Uterus (tissue), 4 donors: Measurements from ENCODE around the gene TMED10. TPM values are rescaled to one million over a fixed set of nuclear protein-coding genes. Genes with fewer than 3 reads are reported as not detected.

Experiments
- DNase-seq, 2 donors: peaks; one replicate each; pipeline ENCODE4 v3.0.0-alpha.2; 2019 to 2020
- H3K27ac ChIP-seq, 2 donors: fragments of 200-600 bp; sonication (generic); 1 replicate in 1 of 2; 2 replicates in 1 of 2; pipeline ENCODE4 v1.5.1; 2016 to 2018
- H3K27me3 ChIP-seq, 2 donors: fragments of 200-600 bp; sonication (generic); one replicate each; pipeline ENCODE4 v1.5.1; 2018 to 2019; ENCODE audit warnings: control low read depth in 1 of 2
- H3K36me3 ChIP-seq, 2 donors: fragments of 200-600 bp; sonication (generic); one replicate each; pipeline ENCODE4 v1.5.1; 2019; ENCODE audit warnings: control low read depth in 1 of 2
- H3K4me1 ChIP-seq, 2 donors: fragments of 200-600 bp; sonication (generic); one replicate each; pipeline ENCODE4 v1.5.1; 2018 to 2019; ENCODE audit warnings: control low read depth in 1 of 2
- H3K4me3 ChIP-seq, 2 donors: fragments of 200-600 bp; sonication (generic); 1 replicate in 1 of 2; 2 replicates in 1 of 2; pipeline ENCODE4 v1.5.1; 2018 to 2019; ENCODE audit warnings: mild to moderate bottlenecking in 1 of 2
- H3K9me3 ChIP-seq, 2 donors: fragments of 200-600 bp; sonication (generic); one replicate each; pipeline ENCODE4 v1.5.1; 2019; ENCODE audit warnings: control low read depth in 1 of 2
- POLR2A ChIP-seq, 2 donors: fragments of 450-650 bp; IDR thresholded peaks; one replicate each; pipeline ENCODE4 v1.6.1; 2016; ENCODE audit warnings: antibody characterized with exemption in 2 of 2, mild to moderate bottlenecking in 1 of 2, moderate library complexity in 1 of 2
- intact Hi-C: fragments of 100-400 bp; cut with DNase I; formaldehyde crosslinking; loops from one replicate; pipeline ENCODE4 v1.15.1; 2023; ENCODE audit warnings: low total_unique reads
- total RNA-seq, 4 donors: library from RNA; depleted of rRNA in 3 of 4; stranded (reverse); fragments of >200 nt in 3 of 4; gene quantifications; one replicate each; pipeline versions ENCODE4 v1.1.0 to v1.2.4, GENCODE V29; 2014 to 2023
- TF ChIP-seq, protein P1 (sequence below), 4 experiments: fragments of 200-600 bp in 2 of 4; fragments of 450-650 bp in 2 of 4; sonication (generic) in 2 of 4; IDR thresholded peaks; one replicate each; pipeline ENCODE4 v1.5.1; 2016 to 2019; ENCODE audit warnings: antibody characterized with exemption in 4 of 4, mild to moderate bottlenecking in 2 of 4, moderate library complexity in 1 of 4
- donor health status: DM: yes; HTN: yes; CAD: no.

Gene TMED10
- total RNA-seq, 4 donors from 2014 or later = 206 to 389 (median 287) TPM

DNA sequence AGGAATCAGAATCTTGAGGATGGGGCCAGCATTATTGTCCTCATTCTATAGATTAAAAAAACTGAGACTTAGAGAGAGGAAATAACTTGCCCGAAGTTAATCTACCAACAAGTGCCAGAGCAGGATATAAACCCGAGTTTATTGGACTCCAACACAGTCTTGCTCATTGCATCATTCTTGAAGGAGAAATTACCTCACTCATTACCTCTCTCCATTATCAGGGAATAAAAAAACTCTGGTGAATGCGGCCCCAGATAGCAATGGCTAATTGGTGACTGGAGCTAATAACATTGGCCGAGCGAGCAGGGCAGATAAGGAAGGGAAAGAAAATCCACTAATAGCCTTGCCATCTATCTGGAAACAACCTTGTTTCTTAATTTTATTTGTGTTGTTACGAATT is 24.7 kb upstream of the TMED10 start:
- no peaks in the 10 kb centered on the region for H3K4me1 ChIP-seq
- DNase-seq = no peak
- intact Hi-C loops = no loop called here
- H3K36me3 ChIP-seq = no peaks in the 10 kb centered on the region
- H3K4me3 ChIP-seq = no peak overlapping the region
- H3K27ac ChIP-seq = no peak overlapping the region
- TF ChIP-seq POLR2A (IDR thresholded peaks at IDR 0.05) = no peak
- TF ChIP-seq, protein P1, sequence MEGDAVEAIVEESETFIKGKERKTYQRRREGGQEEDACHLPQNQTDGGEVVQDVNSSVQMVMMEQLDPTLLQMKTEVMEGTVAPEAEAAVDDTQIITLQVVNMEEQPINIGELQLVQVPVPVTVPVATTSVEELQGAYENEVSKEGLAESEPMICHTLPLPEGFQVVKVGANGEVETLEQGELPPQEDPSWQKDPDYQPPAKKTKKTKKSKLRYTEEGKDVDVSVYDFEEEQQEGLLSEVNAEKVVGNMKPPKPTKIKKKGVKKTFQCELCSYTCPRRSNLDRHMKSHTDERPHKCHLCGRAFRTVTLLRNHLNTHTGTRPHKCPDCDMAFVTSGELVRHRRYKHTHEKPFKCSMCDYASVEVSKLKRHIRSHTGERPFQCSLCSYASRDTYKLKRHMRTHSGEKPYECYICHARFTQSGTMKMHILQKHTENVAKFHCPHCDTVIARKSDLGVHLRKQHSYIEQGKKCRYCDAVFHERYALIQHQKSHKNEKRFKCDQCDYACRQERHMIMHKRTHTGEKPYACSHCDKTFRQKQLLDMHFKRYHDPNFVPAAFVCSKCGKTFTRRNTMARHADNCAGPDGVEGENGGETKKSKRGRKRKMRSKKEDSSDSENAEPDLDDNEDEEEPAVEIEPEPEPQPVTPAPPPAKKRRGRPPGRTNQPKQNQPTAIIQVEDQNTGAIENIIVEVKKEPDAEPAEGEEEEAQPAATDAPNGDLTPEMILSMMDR (IDR thresholded peaks at IDR 0.05) = no peak
- no peaks in the 10 kb centered on the region for H3K27me3 ChIP-seq
- H3K9me3 ChIP-seq = no peaks in the 10 kb centered on the region

DNA sequence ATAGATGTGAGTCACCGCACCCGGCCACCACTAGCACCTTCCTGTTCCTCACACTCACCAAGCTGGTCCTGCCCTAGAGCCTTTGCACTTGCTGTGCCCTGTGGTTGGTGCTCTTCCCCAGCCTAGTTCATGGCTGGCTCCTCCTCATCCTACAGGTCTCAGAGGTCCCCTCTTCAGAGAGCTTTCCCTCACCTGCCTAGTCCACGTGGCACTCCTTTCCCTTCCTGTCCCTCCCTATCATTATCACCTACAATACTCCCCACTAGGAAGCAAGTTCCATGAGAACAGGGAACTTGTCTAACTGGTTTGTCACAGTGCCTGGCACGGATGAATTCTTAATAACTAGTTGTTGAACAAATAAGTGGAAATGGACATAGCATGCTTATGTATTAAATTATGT is 24.0 kb upstream of the TMED10 start:
- Histone ChIP-seq H3K4me3 (no peak overlapping the region), H3K36me3 (no peaks in the 10 kb centered on the region), H3K9me3 (no peaks in the 10 kb centered on the region), H3K27me3 (no peaks in the 10 kb centered on the region), H3K4me1 (no peaks in the 10 kb centered on the region), H3K27ac (no peak overlapping the region)
- no peak for TF ChIP-seq POLR2A (IDR thresholded peaks at IDR 0.05)
- no peak for DNase-seq
- intact Hi-C loops = no loop called here

DNA sequence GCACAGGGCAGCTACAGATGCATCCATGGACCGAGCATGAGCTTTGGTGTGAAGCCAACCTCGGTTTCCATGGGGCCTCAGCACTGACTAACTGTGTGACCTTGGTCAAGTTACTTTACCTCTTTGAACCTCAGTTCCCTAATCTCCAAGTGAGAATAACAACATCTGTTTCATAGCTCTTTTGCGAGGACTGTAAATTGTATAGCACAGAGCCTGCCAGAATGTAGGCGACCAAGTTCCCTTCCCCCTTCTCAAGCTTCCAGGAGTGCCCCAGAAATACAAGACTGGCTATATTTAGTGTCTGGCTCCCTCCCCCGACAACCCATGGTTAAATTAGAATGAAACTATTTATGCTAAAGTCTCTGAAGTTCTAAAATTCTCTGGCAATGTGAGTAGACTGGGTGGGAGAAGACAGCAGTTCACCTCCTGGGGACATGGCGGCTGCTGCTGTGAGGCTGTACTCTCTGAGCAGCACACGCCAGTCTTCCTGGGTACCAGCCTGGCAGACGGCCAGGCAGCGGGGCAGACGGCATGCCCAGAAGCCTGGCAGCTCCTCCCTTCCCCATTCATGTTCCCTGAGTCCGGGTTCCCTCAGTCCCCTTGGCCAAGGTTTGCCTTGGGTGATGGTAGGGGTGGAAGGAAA is 22.0 kb upstream of the TMED10 start:
- Histone ChIP-seq H3K4me3 (no peak overlapping the region), H3K27ac (no peak overlapping the region), H3K4me1 (no peaks in the 10 kb centered on the region), H3K36me3 (no peaks in the 10 kb centered on the region), H3K27me3 (no peaks in the 10 kb centered on the region), H3K9me3 (no peaks in the 10 kb centered on the region)
- TF ChIP-seq POLR2A (IDR thresholded peaks at IDR 0.05) = no peak
- TF ChIP-seq, protein P1 (IDR thresholded peaks at IDR 0.05) = no peak
- no peak for DNase-seq
- intact Hi-C loops = no loop called here

DNA sequence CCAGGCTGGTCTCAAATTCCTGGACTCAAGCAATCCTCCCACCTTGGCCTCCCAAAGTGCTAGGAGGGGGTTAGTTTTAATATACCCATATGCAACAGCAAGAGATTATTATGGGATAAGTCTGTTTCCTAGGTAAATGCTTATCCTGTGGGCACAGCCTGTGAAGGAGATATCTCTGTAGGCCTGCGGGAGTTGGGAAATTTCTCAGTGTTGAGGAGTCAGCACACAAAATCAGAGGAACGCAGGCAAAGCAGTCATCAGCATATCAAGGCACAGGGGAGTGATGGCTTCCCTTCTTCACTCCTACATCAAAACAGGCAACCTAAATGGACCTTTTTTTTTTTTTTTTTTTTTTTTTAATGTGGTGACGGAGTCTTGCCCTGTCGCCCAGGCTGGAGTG is 20.9 kb upstream of the TMED10 start:
- Histone ChIP-seq H3K36me3 (no peaks in the 10 kb centered on the region), H3K4me1 (no peaks in the 10 kb centered on the region), H3K4me3 (no peak overlapping the region), H3K9me3 (no peaks in the 10 kb centered on the region), H3K27ac (no peak overlapping the region), H3K27me3 (no peaks in the 10 kb centered on the region)
- intact Hi-C loops = no loop called here
- TF ChIP-seq POLR2A (IDR thresholded peaks at IDR 0.05) = no peak
- TF ChIP-seq, protein P1 (IDR thresholded peaks at IDR 0.05) = no peak
- no peak for DNase-seq

DNA sequence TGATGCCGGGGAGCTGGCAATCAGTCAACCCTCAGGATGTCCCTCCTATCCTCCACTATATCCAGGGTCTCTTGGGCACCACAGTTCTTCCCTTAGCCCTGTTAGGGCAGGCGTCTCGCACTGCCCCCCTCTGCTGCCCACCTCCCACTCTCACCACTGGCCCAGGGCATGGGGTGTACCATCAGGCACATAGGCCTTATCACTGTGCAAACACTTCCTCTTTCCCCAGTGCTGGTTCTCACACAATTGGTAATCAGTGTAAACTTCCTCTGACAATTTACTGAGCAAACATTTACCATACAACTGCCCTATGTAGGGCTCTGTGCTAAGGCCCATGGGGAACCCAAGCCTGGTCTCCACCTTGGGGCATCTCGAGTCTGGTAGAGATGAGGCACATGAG is 20.1 kb upstream of the TMED10 start:
- H3K27me3 ChIP-seq = no peaks in the 10 kb centered on the region
- no peaks in the 10 kb centered on the region for H3K4me1 ChIP-seq
- TF ChIP-seq, protein P1 (IDR thresholded peaks at IDR 0.05) = no peak
- no peak for TF ChIP-seq POLR2A (IDR thresholded peaks at IDR 0.05)
- H3K9me3 ChIP-seq = no peaks in the 10 kb centered on the region
- DNase-seq = no peak
- no peak overlapping the region for H3K4me3 ChIP-seq
- H3K27ac ChIP-seq = no peak overlapping the region
- H3K36me3 ChIP-seq = no peaks in the 10 kb centered on the region
- intact Hi-C loops = no loop called here

DNA sequence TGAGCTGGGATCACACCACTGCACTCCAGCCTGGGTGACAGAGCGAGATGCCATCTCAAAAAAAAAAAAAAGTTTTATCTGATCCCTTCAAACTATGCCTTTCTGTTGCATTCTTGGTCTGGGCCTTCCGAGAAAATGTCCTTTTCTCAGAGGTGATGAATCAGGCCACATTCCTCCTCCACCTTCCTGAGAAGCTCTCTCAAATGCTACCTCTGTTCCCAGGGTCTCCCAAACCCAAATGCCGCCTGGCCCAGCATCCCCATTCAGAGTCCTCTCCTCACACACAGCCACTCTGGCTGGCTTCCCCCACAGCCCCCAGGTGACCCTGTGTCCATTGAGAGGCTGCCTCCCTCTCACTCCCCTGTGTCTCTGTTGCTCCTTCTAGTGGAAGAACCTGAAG is 19.7 kb upstream of the TMED10 start:
- H3K36me3 ChIP-seq = no peaks in the 10 kb centered on the region
- H3K27ac ChIP-seq = no peak overlapping the region
- intact Hi-C loops = no loop called here
- no peaks in the 10 kb centered on the region for H3K9me3 ChIP-seq
- TF ChIP-seq, protein P1 (IDR thresholded peaks at IDR 0.05) = no peak
- no peak for TF ChIP-seq POLR2A (IDR thresholded peaks at IDR 0.05)
- no peaks in the 10 kb centered on the region for H3K4me1 ChIP-seq
- H3K4me3 ChIP-seq = no peak overlapping the region
- no peak for DNase-seq
- no peaks in the 10 kb centered on the region for H3K27me3 ChIP-seq
